ENCODE data around the gene ZFP36L2.

Gene ZFP36L2, protein sequence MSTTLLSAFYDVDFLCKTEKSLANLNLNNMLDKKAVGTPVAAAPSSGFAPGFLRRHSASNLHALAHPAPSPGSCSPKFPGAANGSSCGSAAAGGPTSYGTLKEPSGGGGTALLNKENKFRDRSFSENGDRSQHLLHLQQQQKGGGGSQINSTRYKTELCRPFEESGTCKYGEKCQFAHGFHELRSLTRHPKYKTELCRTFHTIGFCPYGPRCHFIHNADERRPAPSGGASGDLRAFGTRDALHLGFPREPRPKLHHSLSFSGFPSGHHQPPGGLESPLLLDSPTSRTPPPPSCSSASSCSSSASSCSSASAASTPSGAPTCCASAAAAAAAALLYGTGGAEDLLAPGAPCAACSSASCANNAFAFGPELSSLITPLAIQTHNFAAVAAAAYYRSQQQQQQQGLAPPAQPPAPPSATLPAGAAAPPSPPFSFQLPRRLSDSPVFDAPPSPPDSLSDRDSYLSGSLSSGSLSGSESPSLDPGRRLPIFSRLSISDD

DNA sequence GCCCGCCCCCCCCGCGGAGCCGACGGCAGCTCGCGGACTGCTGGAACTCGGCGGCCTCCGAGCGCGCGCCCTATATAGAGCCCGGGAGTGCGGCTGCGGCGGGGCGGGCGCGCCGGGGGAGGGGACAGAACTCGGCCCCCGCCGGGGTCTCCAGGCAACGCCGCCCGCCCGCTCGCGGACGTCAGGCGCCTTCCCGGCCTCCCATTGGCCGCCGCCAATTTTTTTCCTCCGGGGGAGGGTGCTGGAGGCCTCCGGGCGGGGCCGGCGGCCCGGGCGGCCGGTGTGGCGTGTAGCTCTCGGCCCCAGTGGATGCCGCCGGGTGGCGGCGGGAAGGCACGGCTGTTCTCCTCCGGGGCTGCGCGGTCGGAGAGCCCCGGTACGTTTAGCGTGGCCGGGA is at the start of gene ZFP36L2:
ZFP36L2 (minus strand) TSS at position 49 of the 397 bp plus-strand sequence. CDS start 291 bp downstream, outside the sequence.
- TF ChIP-seq, protein P1, sequence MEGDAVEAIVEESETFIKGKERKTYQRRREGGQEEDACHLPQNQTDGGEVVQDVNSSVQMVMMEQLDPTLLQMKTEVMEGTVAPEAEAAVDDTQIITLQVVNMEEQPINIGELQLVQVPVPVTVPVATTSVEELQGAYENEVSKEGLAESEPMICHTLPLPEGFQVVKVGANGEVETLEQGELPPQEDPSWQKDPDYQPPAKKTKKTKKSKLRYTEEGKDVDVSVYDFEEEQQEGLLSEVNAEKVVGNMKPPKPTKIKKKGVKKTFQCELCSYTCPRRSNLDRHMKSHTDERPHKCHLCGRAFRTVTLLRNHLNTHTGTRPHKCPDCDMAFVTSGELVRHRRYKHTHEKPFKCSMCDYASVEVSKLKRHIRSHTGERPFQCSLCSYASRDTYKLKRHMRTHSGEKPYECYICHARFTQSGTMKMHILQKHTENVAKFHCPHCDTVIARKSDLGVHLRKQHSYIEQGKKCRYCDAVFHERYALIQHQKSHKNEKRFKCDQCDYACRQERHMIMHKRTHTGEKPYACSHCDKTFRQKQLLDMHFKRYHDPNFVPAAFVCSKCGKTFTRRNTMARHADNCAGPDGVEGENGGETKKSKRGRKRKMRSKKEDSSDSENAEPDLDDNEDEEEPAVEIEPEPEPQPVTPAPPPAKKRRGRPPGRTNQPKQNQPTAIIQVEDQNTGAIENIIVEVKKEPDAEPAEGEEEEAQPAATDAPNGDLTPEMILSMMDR (IDR thresholded peaks at IDR 0.05; ENCODE audit: low read depth, low read length): no peak
- peak within 1 kb of the TSS; percentile 88 for H3K4me3 ChIP-seq (ENCODE audit: low read depth, low read length)

DNA sequence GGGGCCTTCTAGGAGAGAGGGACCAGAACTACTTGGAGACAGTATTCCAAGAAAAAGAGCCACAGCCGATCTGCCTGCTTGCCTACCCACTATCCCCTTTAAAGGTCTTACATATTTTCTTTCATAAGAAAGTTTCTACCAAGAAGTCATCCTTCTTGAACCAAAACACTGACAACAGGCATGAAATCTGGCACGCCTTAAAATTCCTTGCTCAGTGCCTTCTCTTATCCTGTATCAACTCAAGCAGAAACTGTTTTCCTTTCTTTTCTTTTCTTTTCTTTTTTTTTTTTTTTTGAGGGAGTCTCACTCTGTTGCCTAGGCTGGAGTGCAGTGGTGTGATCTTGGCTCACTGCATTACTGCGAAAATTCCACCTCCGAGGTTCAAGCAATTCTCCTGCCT is 48.3 kb upstream of the ZFP36L2 start:
- no peak overlapping the region for H3K4me3 ChIP-seq (ENCODE audit: low read depth, low read length)
- TF ChIP-seq, protein P1 (IDR thresholded peaks at IDR 0.05; ENCODE audit: low read depth, low read length): no peak

DNA sequence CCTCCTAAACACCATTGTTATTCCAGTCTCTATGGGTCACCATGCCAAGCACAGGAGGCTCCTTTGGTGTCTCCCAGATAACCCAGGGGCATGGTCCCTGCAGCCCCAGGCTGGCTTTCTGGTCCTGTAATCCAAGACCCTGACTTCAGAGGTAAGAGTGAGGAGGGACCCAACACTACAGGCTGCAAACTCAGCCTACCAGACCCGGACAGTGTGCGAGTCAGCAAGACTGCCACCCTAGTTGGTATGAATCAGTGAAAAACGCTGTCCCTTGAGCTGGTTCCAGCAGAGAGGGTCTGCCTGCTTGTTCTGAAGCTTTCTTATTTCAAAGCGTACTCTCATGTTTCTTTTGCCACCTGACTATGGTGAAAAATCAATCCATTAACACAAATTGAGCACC is 47.6 kb upstream of the ZFP36L2 start:
- TF ChIP-seq, protein P1 (IDR thresholded peaks at IDR 0.05; ENCODE audit: low read depth, low read length): no peak
- no peak overlapping the region for H3K4me3 ChIP-seq (ENCODE audit: low read depth, low read length)

DNA sequence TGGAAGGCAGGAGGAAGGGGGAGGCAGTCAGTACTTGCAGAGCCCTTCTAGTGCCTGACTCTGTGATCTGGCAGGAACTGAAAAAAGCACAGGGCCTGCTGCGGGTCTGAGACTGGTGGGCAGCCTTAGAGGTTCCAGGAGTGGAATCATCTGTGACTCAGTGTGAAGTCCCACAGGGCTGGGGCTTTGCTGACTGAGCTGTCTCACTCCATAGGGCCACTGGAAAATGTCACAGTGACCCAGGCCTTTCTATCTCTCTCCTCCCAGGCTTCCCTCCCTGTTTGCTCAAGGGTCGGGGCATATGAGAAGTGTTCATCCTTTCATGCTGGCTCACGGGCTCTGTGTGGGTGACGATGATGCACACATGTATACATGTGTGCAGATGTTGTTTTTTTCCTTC is 47.1 kb upstream of the ZFP36L2 start:
- TF ChIP-seq, protein P1 (IDR thresholded peaks at IDR 0.05; ENCODE audit: low read depth, low read length): no peak
- H3K4me3 ChIP-seq (ENCODE audit: low read depth, low read length): no peak overlapping the region

DNA sequence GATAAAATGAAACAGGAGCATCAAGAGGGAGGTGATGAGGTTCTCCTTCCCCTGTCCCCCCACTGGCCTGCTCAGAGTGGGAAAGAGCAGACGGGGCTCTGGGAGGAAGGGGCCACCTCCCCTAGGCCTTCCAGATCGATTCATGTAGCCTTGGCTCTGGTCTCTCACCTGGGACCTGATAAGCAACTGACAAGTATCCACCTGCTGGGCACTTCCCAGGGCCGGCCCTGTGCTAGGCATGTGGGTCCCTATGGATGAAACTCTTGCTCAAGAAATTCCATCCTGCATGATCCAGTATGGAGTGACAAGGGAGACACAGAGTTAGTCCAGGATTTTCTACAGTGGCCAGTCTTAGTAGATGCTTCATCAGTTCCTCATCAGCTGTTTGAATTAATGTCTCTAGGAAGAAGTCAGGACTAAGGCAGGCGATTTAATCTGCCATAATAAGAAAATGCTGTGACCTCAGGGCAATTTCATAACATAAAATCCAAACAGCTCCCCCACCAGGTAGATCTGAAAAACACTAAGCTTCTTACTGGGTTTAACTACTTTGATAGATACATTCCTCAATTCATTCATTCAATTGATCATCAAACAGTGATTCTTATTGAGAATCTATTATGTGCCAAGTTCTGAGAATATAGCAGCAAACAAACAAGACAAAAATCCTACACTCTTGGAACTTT is 44.7 kb upstream of the ZFP36L2 start:
- H3K4me3 ChIP-seq (ENCODE audit: low read depth, low read length): no peak overlapping the region
- TF ChIP-seq, protein P1 (IDR thresholded peaks at IDR 0.05; ENCODE audit: low read depth, low read length): no peak

DNA sequence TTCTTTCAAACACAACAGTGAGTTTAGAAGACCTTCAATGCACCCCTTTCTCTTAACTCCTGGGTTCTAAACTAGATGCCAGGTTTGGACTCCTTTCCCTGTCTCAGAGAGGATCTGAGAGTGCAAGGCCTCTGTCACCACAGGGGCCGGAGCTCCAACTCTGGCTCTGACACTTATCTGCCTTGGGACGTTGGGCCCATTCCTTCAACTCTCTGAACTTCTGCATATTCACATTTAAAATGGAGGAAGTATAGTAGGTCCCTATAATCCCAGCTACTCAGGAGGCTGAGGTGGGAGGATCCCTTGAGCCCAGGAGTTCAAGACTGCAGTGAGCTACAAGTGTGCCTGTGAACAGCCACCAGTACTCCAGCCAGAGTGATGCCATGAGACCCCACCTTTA is 44.1 kb upstream of the ZFP36L2 start:
- TF ChIP-seq, protein P1 (IDR thresholded peaks at IDR 0.05; ENCODE audit: low read depth, low read length): no peak
- no peak overlapping the region for H3K4me3 ChIP-seq (ENCODE audit: low read depth, low read length)

DNA sequence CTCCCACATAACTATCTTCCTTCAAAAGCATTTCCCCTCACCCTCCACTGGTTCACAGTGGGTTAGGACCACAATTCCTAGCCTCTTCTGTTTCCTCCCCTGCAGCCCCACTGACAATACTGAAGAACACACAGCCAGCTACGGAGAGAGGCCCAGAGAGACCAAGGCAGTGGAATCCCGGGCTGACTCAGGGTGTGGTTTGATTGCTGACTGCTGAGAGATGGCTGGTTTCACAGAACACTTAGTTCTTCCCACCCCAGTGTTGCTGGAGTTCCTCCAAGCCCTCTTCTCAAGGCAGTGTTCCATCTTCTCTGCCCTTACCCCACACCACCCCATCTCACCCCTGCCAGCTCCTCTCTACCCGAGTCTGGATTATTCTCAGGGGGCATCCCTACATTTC is 43.3 kb upstream of the ZFP36L2 start:
- TF ChIP-seq, protein P1 (IDR thresholded peaks at IDR 0.05; ENCODE audit: low read depth, low read length): no peak

More for the DNA sequence above, 43.3 kb upstream of the ZFP36L2 start:
- H3K4me3 ChIP-seq (ENCODE audit: low read depth, low read length): no peak overlapping the region
